ENCODE data around the gene TTC34.
"Not testable (repeated sequence)": the region's sequence is repeated elsewhere in the genome, so short reads cannot be mapped to it uniquely, and the experiment has no call there.

TTC34 gene

GRCh38 chr1:2799811-2800663, 1.5 kb downstream of the TTC34 start:
- Histone ChIP-seq H3K23ac (ENCODE audit: low read length) (no peak overlapping the region), H2BK120ac (ENCODE audit: insufficient read depth, low read length, poor library complexity) (no peak overlapping the region), H2AK5ac (ENCODE audit: low read length) (no peak overlapping the region), H3K4ac (ENCODE audit: low read depth, low read length) (no peak overlapping the region), H3K4me3 (ENCODE audit: low read depth, low read length) (no peak overlapping the region), H4K12ac (ENCODE audit: low read depth, low read length) (no peak overlapping the region), H3K4me2 (ENCODE audit: low read length) (no peak overlapping the region), H3K4me1 (ENCODE audit: control insufficient read depth in 1 of 2, insufficient read depth in 2 of 2, low read length in 2 of 2) (no peaks in the 10 kb centered on the region), H3K36me3 (ENCODE audit: control insufficient read depth in 1 of 2, insufficient read depth in 2 of 2, low read length in 2 of 2) (no peaks in the 10 kb centered on the region), H4K91ac (ENCODE audit: low read depth, low read length) (no peak overlapping the region), H3K79me1 (ENCODE audit: low read length) (no peaks in the 10 kb centered on the region), H2BK5ac (ENCODE audit: low read depth, low read length, poor library complexity) (no peak overlapping the region), H2AFZ (ENCODE audit: insufficient read depth, low read length, poor library complexity) (no peak overlapping the region), H3K27ac (ENCODE audit: low read depth, low read length) (no peak overlapping the region), H4K8ac (ENCODE audit: low read depth, low read length) (no peak overlapping the region), H3K18ac (ENCODE audit: low read length) (no peak overlapping the region), H3K79me2 (ENCODE audit: control insufficient read depth, insufficient read depth, low read length, poor library complexity) (no peaks in the 10 kb centered on the region), H3K9ac (ENCODE audit: low read length) (no peak overlapping the region), H3K9me3 (ENCODE audit: insufficient read depth, low read depth, low read length) (peaks cover 42% of the 10 kb centered on the region), H3K14ac (ENCODE audit: low read length) (no peak overlapping the region), H3K27me3 (ENCODE audit: insufficient read depth, low read length) (no peaks in the 10 kb centered on the region), H2BK12ac (ENCODE audit: low read length) (no peak overlapping the region)
- no peak for DNase-seq
- WGBS (ENCODE audit: extremely low coverage, insufficient coverage, insufficient read length) = no CpG with 5 or more reads among the region's 49 CpGs

- H3K79me1 ChIP-seq (ENCODE audit: low read length); H3K18ac ChIP-seq (ENCODE audit: low read length); H2AFZ ChIP-seq (ENCODE audit: insufficient read depth, low read length, poor library complexity); H2BK5ac ChIP-seq (ENCODE audit: low read depth, low read length, poor library complexity); H3K79me2 ChIP-seq (ENCODE audit: control insufficient read depth, insufficient read depth, low read length, poor library complexity); H3K27me3 ChIP-seq (ENCODE audit: insufficient read depth, low read length); H3K36me3 ChIP-seq (ENCODE audit: control insufficient read depth in 1 of 2, insufficient read depth in 2 of 2, low read length in 2 of 2); H3K4ac ChIP-seq (ENCODE audit: low read depth, low read length); H2BK120ac ChIP-seq (ENCODE audit: insufficient read depth, low read length, poor library complexity); H4K8ac ChIP-seq (ENCODE audit: low read depth, low read length); H3K9ac ChIP-seq (ENCODE audit: low read length); H3K23ac ChIP-seq (ENCODE audit: low read length); H3K14ac ChIP-seq (ENCODE audit: low read length); H3K4me2 ChIP-seq (ENCODE audit: low read length); H3K4me1 ChIP-seq (ENCODE audit: control insufficient read depth in 1 of 2, insufficient read depth in 2 of 2, low read length in 2 of 2); H3K4me3 ChIP-seq (ENCODE audit: low read depth, low read length); H2AK5ac ChIP-seq (ENCODE audit: low read length); H4K12ac ChIP-seq (ENCODE audit: low read depth, low read length); H2BK12ac ChIP-seq (ENCODE audit: low read length); H4K91ac ChIP-seq (ENCODE audit: low read depth, low read length); H3K27ac ChIP-seq (ENCODE audit: low read depth, low read length); DNase-seq: not testable (repeated sequence)
- WGBS (ENCODE audit: extremely low coverage, insufficient coverage, insufficient read length) = no CpG with 5 or more reads among the region's 7 CpGs
- peaks cover 38% of the 10 kb centered on the region for H3K9me3 ChIP-seq (ENCODE audit: insufficient read depth, low read depth, low read length)
Measured at GRCh38 chr1:2798958-2799357, 2.5 kb downstream of the TTC34 start.

- no peak overlapping the region for H3K27ac ChIP-seq (ENCODE audit: low read depth, low read length)
- H3K27me3 ChIP-seq (ENCODE audit: insufficient read depth, low read length) = no peaks in the 10 kb centered on the region
- no peak overlapping the region for H3K4me2 ChIP-seq (ENCODE audit: low read length)
- H2BK120ac ChIP-seq (ENCODE audit: insufficient read depth, low read length, poor library complexity) = no peak overlapping the region
- H3K79me1 ChIP-seq (ENCODE audit: low read length) = no peaks in the 10 kb centered on the region
- H3K4me1 ChIP-seq (ENCODE audit: control insufficient read depth in 1 of 2, insufficient read depth in 2 of 2, low read length in 2 of 2) = no peaks in the 10 kb centered on the region
- no peak overlapping the region for H3K14ac ChIP-seq (ENCODE audit: low read length)
- no CpG with 5 or more reads among the region's 6 CpGs for WGBS (ENCODE audit: extremely low coverage, insufficient coverage, insufficient read length)
- H4K91ac ChIP-seq (ENCODE audit: low read depth, low read length) = no peak overlapping the region
- H3K23ac ChIP-seq (ENCODE audit: low read length) = no peak overlapping the region
- H3K9me3 ChIP-seq (ENCODE audit: insufficient read depth, low read depth, low read length) = peaks cover 28% of the 10 kb centered on the region
- no peak overlapping the region for H2BK12ac ChIP-seq (ENCODE audit: low read length)
- H3K4ac ChIP-seq (ENCODE audit: low read depth, low read length) = no peak overlapping the region
- no peak overlapping the region for H3K9ac ChIP-seq (ENCODE audit: low read length)
- no peaks in the 10 kb centered on the region for H3K36me3 ChIP-seq (ENCODE audit: control insufficient read depth in 1 of 2, insufficient read depth in 2 of 2, low read length in 2 of 2)
- no peak overlapping the region for H4K12ac ChIP-seq (ENCODE audit: low read depth, low read length)
- no peak overlapping the region for H3K18ac ChIP-seq (ENCODE audit: low read length)
- H3K79me2 ChIP-seq (ENCODE audit: control insufficient read depth, insufficient read depth, low read length, poor library complexity) = no peaks in the 10 kb centered on the region
- no peak overlapping the region for H2BK5ac ChIP-seq (ENCODE audit: low read depth, low read length, poor library complexity)
- no peak overlapping the region for H2AK5ac ChIP-seq (ENCODE audit: low read length)
- H3K4me3 ChIP-seq (ENCODE audit: low read depth, low read length) = no peak overlapping the region
- H2AFZ ChIP-seq (ENCODE audit: insufficient read depth, low read length, poor library complexity) = no peak overlapping the region
- H4K8ac ChIP-seq (ENCODE audit: low read depth, low read length) = no peak overlapping the region
- DNase-seq = no peak
Measured at GRCh38 chr1:2797741-2798016, 3.8 kb downstream of the TTC34 start.

- no peak overlapping the region for H3K9ac ChIP-seq (ENCODE audit: low read length)
- H2AFZ ChIP-seq (ENCODE audit: insufficient read depth, low read length, poor library complexity) = no peak overlapping the region
- no peak overlapping the region for H3K23ac ChIP-seq (ENCODE audit: low read length)
- H3K9me3 ChIP-seq (ENCODE audit: insufficient read depth, low read depth, low read length) = peaks cover 23% of the 10 kb centered on the region
- no peaks in the 10 kb centered on the region for H3K79me2 ChIP-seq (ENCODE audit: control insufficient read depth, insufficient read depth, low read length, poor library complexity)
- no peak overlapping the region for H3K4ac ChIP-seq (ENCODE audit: low read depth, low read length)
- H2BK120ac ChIP-seq (ENCODE audit: insufficient read depth, low read length, poor library complexity) = no peak overlapping the region
- H2AK5ac ChIP-seq (ENCODE audit: low read length) = no peak overlapping the region
- H3K27ac ChIP-seq (ENCODE audit: low read depth, low read length) = no peak overlapping the region
- no peaks in the 10 kb centered on the region for H3K27me3 ChIP-seq (ENCODE audit: insufficient read depth, low read length)
- no peak overlapping the region for H4K12ac ChIP-seq (ENCODE audit: low read depth, low read length)
- H2BK12ac ChIP-seq (ENCODE audit: low read length) = no peak overlapping the region
- no CpG with 5 or more reads among the region's 19 CpGs for WGBS (ENCODE audit: extremely low coverage, insufficient coverage, insufficient read length)
- H4K91ac ChIP-seq (ENCODE audit: low read depth, low read length) = no peak overlapping the region
- DNase-seq = no peak
- no peaks in the 10 kb centered on the region for H3K4me1 ChIP-seq (ENCODE audit: control insufficient read depth in 1 of 2, insufficient read depth in 2 of 2, low read length in 2 of 2)
- H3K14ac ChIP-seq (ENCODE audit: low read length) = no peak overlapping the region
- H3K79me1 ChIP-seq (ENCODE audit: low read length) = no peaks in the 10 kb centered on the region
- no peak overlapping the region for H2BK5ac ChIP-seq (ENCODE audit: low read depth, low read length, poor library complexity)
- H3K36me3 ChIP-seq (ENCODE audit: control insufficient read depth in 1 of 2, insufficient read depth in 2 of 2, low read length in 2 of 2) = no peaks in the 10 kb centered on the region
- no peak overlapping the region for H3K4me2 ChIP-seq (ENCODE audit: low read length)
- H3K4me3 ChIP-seq (ENCODE audit: low read depth, low read length) = no peak overlapping the region
- H4K8ac ChIP-seq (ENCODE audit: low read depth, low read length) = no peak overlapping the region
- no peak overlapping the region for H3K18ac ChIP-seq (ENCODE audit: low read length)
Measured at GRCh38 chr1:2796890-2797740, 4.4 kb downstream of the TTC34 start.
